WTC11 (cell line): ENCODE data around the gene SLC25A41. TPM values are rescaled to one million over a fixed set of nuclear protein-coding genes. Genes with fewer than 3 reads are reported as not detected.

Experiments used
- ATAC-seq: fragments of 200-7000 bp; cut with Tn5 transposase; 2 replicates; pipeline ENCODE4 v1.10.0; 2021; ENCODE audit warnings: mild to moderate bottlenecking, moderate library complexity
- CTCF ChIA-PET: fragments of 300-600 bp; sonication (Branson Sonifier 250); formaldehyde crosslinking; loops from one replicate; lab custom pipeline; 2021; ENCODE audit warnings: antibody characterized with exemption; lab: Charles Lee
- POLR2A ChIA-PET: fragments of 350-600 bp; sonication (Branson Sonifier 250); formaldehyde crosslinking; loops from one replicate; lab custom pipeline; 2021; ENCODE audit warnings: antibody characterized with exemption; lab: Charles Lee
- DNase-seq: peaks from one replicate; pipeline ENCODE4 v3.0.0; 2021; ENCODE audit warnings: low spot score
- H3K27ac Mint-ChIP-seq: 2 replicates; pipeline ENCODE4 v1.8.0; 2021; ENCODE audit warnings: mixed read lengths
- H3K27me3 Mint-ChIP-seq: 2 replicates; pipeline ENCODE4 v1.8.0; 2021; ENCODE audit warnings: low read depth, mild to moderate bottlenecking, moderate library complexity, mixed read lengths
- H3K36me3 Mint-ChIP-seq: 2 replicates; pipeline ENCODE4 v1.8.0; 2021; ENCODE audit warnings: mixed read lengths
- H3K4me1 Mint-ChIP-seq: 2 replicates; pipeline ENCODE4 v1.8.0; 2022; ENCODE audit warnings: mixed read lengths
- H3K4me3 Mint-ChIP-seq: 2 replicates; pipeline ENCODE4 v1.8.0; 2021; ENCODE audit warnings: mild to moderate bottlenecking, moderate library complexity, mixed read lengths
- H3K9me3 Mint-ChIP-seq: 2 replicates; pipeline ENCODE4 v1.8.0; 2021; ENCODE audit warnings: mixed read lengths
- CBFB ChIP-seq: sonication (generic); formaldehyde crosslinking; IDR thresholded peaks from 2 replicates; pipeline ENCODE4 v1.8.1; 2022; ENCODE audit warnings: mild to moderate bottlenecking, low read depth, missing genetic modification reagents
- CREB1 ChIP-seq: sonication (generic); formaldehyde crosslinking; IDR thresholded peaks from 2 replicates; pipeline ENCODE4 v1.8.0; 2023; ENCODE audit warnings: mild to moderate bottlenecking, missing genetic modification reagents
- FOXP1 ChIP-seq: sonication (generic); formaldehyde crosslinking; IDR thresholded peaks from 2 replicates; pipeline ENCODE4 v1.8.0; 2022; ENCODE audit warnings: missing genetic modification reagents, mild to moderate bottlenecking, moderate library complexity, borderline replicate concordance
- IRF2 ChIP-seq: sonication (generic); formaldehyde crosslinking; IDR thresholded peaks from 2 replicates; pipeline ENCODE4 v1.8.0; 2022; ENCODE audit warnings: low read depth, missing genetic modification reagents, borderline replicate concordance
- NR1H2 ChIP-seq: sonication (generic); formaldehyde crosslinking; IDR thresholded peaks from 2 replicates; pipeline ENCODE4 v1.9.0; 2021; ENCODE audit warnings: mild to moderate bottlenecking, moderate library complexity, missing genetic modification reagents
- NR3C1 ChIP-seq: sonication (generic); formaldehyde crosslinking; conservative IDR thresholded peaks from 2 replicates; pipeline ENCODE4 v1.8.1; 2023; ENCODE audit warnings: low read depth, mild to moderate bottlenecking, missing genetic modification reagents
- TCF7 ChIP-seq: sonication (generic); formaldehyde crosslinking; IDR thresholded peaks from 2 replicates; pipeline ENCODE4 v1.8.0; 2022; ENCODE audit warnings: mild to moderate bottlenecking, low read depth, missing genetic modification reagents, moderate library complexity
- ZNF263 ChIP-seq: sonication (generic); formaldehyde crosslinking; IDR thresholded peaks from 2 replicates; pipeline ENCODE4 v1.8.1; 2022; ENCODE audit warnings: low read depth, mild to moderate bottlenecking, moderate library complexity, missing genetic modification reagents
- total RNA-seq: library from RNA; stranded (reverse); gene quantifications from 3 replicates; pipeline ENCODE4 v1.2.3, GENCODE V29; 2021
- TF ChIP-seq, protein P1 (sequence below): sonication (generic); formaldehyde crosslinking; IDR thresholded peaks from 2 replicates; pipeline ENCODE4 v1.8.1; 2023; ENCODE audit warnings: mild to moderate bottlenecking, missing genetic modification reagents
- TF ChIP-seq, protein P2 (sequence below): sonication (generic); formaldehyde crosslinking; IDR thresholded peaks from 2 replicates; pipeline ENCODE4 v1.8.1; 2022; ENCODE audit warnings: low read depth, missing genetic modification reagents, borderline replicate concordance
- TF ChIP-seq, protein P3 (sequence below): sonication (generic); formaldehyde crosslinking; IDR thresholded peaks from 2 replicates; pipeline ENCODE4 v1.8.1; 2023; ENCODE audit warnings: mild to moderate bottlenecking, missing genetic modification reagents, moderate library complexity
- TF ChIP-seq, protein P4 (sequence below): fragments of 250-450 bp; sonication (Bioruptor Pico); IDR thresholded peaks from 2 replicates; pipeline ENCODE4 v1.9.0; 2021; ENCODE audit warnings: moderate library complexity, mild to moderate bottlenecking, inconsistent platforms, borderline replicate concordance
- TF ChIP-seq, protein P5 (sequence below): sonication (generic); formaldehyde crosslinking; IDR thresholded peaks from 2 replicates; pipeline ENCODE4 v1.8.0; 2023; ENCODE audit warnings: mild to moderate bottlenecking, missing genetic modification reagents
- TF ChIP-seq, protein P6 (sequence below): fragments of 250-450 bp; sonication (Bioruptor Pico); IDR thresholded peaks from 2 replicates; pipeline ENCODE4 v1.9.0; 2021; ENCODE audit warnings: mild to moderate bottlenecking

Gene SLC25A41
- total RNA-seq, 1 experiment from 2014 or later = 0.35 TPM

DNA sequence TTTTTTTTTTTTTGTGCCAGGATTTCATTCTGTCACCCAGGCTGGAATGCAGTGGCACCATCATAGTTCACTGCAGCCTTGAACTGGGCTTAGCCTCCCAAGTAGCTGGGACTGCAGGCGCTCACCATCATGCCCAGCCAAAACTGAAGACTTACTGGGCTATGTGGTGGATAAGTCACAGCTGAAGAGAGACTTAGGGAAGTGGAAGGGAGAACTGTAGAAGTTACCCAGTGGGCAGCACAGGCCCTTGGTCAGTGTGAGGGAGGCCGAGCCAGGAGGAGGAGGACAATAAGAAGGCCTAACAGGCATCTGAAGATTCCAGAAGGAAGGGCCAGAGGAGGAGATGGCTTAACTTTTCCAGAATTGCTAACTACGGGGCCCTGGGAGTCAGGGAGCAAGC lies 53.8 kb downstream of the SLC25A41 start:
- no peak for TF ChIP-seq NR3C1 (CRISPR knock-in tag)
- no peaks in the 10 kb centered on the region for H3K27me3 Mint-ChIP-seq

DNA sequence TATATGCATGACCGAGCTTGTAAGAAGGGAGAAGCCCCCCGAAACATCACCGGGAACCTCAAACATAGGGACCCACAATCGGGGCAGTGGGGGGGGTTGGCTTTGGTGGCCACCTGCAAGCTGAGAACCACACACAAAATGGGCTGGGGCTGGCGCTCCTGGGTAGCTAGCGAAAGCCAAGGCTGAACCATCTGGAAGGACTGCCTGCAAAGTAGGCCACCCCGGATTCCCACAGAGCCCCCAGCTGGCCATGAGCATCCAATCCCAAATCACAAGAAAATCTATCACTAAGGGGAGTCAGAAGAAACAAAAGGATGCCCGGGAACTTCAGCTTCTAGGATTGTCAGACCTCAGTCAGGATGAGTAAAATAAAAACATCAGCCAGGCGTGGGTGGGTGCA lies 55.1 kb downstream of the SLC25A41 start:
- POLR2A ChIA-PET = interaction anchor here (0.6 to 0.7 kb wide), 2 partner anchors 34 to 42 kb away, joined by 3 to 4 read pairs; no protein-coding TSS in a partner anchor
- no peak for ATAC-seq
- H3K27me3 Mint-ChIP-seq = no peaks in the 10 kb centered on the region
- H3K36me3 Mint-ChIP-seq = peaks cover 36% of the 10 kb centered on the region
- CTCF ChIA-PET = interaction anchor here (0.6 to 0.7 kb wide), 2 partner anchors 38 to 708 kb away, joined by 3 to 4 read pairs; no protein-coding TSS in a partner anchor
- no peak overlapping the region for H3K27ac Mint-ChIP-seq
- DNase-seq = no peak
- no peak for TF ChIP-seq NR1H2 (CRISPR knock-in tag)
- no peak for TF ChIP-seq CREB1
- no peak for TF ChIP-seq TCF7 (CRISPR knock-in tag)
- TF ChIP-seq, protein P1, sequence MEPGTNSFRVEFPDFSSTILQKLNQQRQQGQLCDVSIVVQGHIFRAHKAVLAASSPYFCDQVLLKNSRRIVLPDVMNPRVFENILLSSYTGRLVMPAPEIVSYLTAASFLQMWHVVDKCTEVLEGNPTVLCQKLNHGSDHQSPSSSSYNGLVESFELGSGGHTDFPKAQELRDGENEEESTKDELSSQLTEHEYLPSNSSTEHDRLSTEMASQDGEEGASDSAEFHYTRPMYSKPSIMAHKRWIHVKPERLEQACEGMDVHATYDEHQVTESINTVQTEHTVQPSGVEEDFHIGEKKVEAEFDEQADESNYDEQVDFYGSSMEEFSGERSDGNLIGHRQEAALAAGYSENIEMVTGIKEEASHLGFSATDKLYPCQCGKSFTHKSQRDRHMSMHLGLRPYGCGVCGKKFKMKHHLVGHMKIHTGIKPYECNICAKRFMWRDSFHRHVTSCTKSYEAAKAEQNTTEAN (CRISPR knock-in tag) = no peak
- TF ChIP-seq ZNF263 = no peak
- TF ChIP-seq IRF2 (CRISPR knock-in tag) = no peak
- no peak for TF ChIP-seq CBFB (CRISPR knock-in tag)
- no peak for TF ChIP-seq FOXP1 (CRISPR knock-in tag)
- TF ChIP-seq, protein P2, sequence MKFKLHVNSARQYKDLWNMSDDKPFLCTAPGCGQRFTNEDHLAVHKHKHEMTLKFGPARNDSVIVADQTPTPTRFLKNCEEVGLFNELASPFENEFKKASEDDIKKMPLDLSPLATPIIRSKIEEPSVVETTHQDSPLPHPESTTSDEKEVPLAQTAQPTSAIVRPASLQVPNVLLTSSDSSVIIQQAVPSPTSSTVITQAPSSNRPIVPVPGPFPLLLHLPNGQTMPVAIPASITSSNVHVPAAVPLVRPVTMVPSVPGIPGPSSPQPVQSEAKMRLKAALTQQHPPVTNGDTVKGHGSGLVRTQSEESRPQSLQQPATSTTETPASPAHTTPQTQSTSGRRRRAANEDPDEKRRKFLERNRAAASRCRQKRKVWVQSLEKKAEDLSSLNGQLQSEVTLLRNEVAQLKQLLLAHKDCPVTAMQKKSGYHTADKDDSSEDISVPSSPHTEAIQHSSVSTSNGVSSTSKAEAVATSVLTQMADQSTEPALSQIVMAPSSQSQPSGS = no peak
- TF ChIP-seq, protein P3, sequence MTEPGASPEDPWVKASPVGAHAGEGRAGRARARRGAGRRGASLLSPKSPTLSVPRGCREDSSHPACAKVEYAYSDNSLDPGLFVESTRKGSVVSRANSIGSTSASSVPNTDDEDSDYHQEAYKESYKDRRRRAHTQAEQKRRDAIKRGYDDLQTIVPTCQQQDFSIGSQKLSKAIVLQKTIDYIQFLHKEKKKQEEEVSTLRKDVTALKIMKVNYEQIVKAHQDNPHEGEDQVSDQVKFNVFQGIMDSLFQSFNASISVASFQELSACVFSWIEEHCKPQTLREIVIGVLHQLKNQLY (CRISPR knock-in tag) = no peak
- TF ChIP-seq, protein P4, sequence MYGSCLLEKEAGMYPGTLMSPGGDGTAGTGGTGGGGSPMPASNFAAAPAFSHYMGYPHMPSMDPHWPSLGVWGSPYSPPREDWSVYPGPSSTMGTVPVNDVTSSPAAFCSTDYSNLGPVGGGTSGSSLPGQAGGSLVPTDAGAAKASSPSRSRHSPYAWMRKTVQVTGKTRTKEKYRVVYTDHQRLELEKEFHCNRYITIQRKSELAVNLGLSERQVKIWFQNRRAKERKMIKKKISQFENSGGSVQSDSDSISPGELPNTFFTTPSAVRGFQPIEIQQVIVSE (CRISPR knock-in tag) = no peak
- TF ChIP-seq, protein P5, sequence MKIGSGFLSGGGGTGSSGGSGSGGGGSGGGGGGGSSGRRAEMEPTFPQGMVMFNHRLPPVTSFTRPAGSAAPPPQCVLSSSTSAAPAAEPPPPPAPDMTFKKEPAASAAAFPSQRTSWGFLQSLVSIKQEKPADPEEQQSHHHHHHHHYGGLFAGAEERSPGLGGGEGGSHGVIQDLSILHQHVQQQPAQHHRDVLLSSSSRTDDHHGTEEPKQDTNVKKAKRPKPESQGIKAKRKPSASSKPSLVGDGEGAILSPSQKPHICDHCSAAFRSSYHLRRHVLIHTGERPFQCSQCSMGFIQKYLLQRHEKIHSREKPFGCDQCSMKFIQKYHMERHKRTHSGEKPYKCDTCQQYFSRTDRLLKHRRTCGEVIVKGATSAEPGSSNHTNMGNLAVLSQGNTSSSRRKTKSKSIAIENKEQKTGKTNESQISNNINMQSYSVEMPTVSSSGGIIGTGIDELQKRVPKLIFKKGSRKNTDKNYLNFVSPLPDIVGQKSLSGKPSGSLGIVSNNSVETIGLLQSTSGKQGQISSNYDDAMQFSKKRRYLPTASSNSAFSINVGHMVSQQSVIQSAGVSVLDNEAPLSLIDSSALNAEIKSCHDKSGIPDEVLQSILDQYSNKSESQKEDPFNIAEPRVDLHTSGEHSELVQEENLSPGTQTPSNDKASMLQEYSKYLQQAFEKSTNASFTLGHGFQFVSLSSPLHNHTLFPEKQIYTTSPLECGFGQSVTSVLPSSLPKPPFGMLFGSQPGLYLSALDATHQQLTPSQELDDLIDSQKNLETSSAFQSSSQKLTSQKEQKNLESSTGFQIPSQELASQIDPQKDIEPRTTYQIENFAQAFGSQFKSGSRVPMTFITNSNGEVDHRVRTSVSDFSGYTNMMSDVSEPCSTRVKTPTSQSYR (CRISPR knock-in tag) = no peak
- TF ChIP-seq, protein P6, sequence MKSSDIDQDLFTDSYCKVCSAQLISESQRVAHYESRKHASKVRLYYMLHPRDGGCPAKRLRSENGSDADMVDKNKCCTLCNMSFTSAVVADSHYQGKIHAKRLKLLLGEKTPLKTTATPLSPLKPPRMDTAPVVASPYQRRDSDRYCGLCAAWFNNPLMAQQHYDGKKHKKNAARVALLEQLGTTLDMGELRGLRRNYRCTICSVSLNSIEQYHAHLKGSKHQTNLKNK (CRISPR knock-in tag) = no peak
- TF ChIP-seq, all 79 proteins: peak for 0
- Mint-ChIP-seq H3K4me3 (no peak overlapping the region), H3K4me1 (peaks cover 13% of the 10 kb centered on the region), H3K9me3 (peaks cover 5% of the 10 kb centered on the region; the same call in 1 of the 2 replicates)

More for the DNA sequence above, 53.8 kb downstream of the SLC25A41 start:
- Mint-ChIP-seq H3K27ac (no peak overlapping the region), H3K4me3 (no peak overlapping the region), H3K9me3 (peaks cover 5% of the 10 kb centered on the region; the same call in 1 of the 2 replicates), H3K36me3 (peaks cover 40% of the 10 kb centered on the region), H3K4me1 (peaks cover 6% of the 10 kb centered on the region; the same call in 1 of the 2 replicates)
- DNase-seq (no peak), ATAC-seq (no peak)
- POLR2A ChIA-PET = no interaction called here
- CTCF ChIA-PET = no interaction called here
